IMR-90 (cell line): Measurements from ENCODE around the gene XKRX. TPM values are rescaled to one million over a fixed set of nuclear protein-coding genes. Genes with fewer than 3 reads are reported as not detected.

Source experiments
- ATAC-seq: fragments of 200-7000 bp; cut with Tn5 transposase; 2 replicates; pipeline ENCODE4 v1.9.1; 2020; ENCODE audit warnings: low read depth, mild to moderate bottlenecking, moderate library complexity
- BruUV-seq: library from RNA; stranded (reverse); fragments of 400-500 nt; replicated peaks from 2 replicates; lab custom pipeline; 2021; lab: Mats Ljungman, UMichigan
- CTCF ChIA-PET: fragments of 300-600 bp; formaldehyde crosslinking; extraction: SDS; loops from one replicate; lab custom pipeline; 2021; ENCODE audit warnings: antibody characterized with exemption; lab: Yijun Ruan, JAX
- POLR2A ChIA-PET: fragments of 300-600 bp; sonication (Branson Sonifier 250); formaldehyde crosslinking; loops from one replicate; lab custom pipeline; 2022; ENCODE audit warnings: antibody characterized with exemption; ENCODE audit not compliant: unreplicated experiment; lab: Charles Lee
- DNase-seq: peaks from one replicate; pipeline ENCODE4 v3.0.0; 2013
- H2AFZ ChIP-seq: replicated peaks from 2 replicates; pipeline ENCODE3; 2013; ENCODE audit warnings: low read length, mild to moderate bottlenecking; ENCODE audit not compliant: poor library complexity
- H2AK5ac ChIP-seq: 2 replicates; pipeline ENCODE4 v1.6.1; 2013; ENCODE audit warnings: low read depth, low read length, inconsistent platforms
- H2AK9ac ChIP-seq: replicated peaks from 2 replicates; pipeline ENCODE3; 2013; ENCODE audit warnings: mild to moderate bottlenecking, low read depth, low read length, moderate library complexity; ENCODE audit not compliant: poor library complexity
- H2BK120ac ChIP-seq: 2 replicates; pipeline ENCODE4 v1.6.1; 2013; ENCODE audit warnings: low read depth, low read length, inconsistent platforms
- H2BK15ac ChIP-seq: 3 replicates; pipeline ENCODE4 v1.6.1; 2013; ENCODE audit warnings: low read depth, low read length, inconsistent platforms
- H2BK20ac ChIP-seq: 2 replicates; pipeline ENCODE4 v1.6.1; 2013; ENCODE audit warnings: low read depth, mild to moderate bottlenecking, inconsistent platforms, low read length, moderate library complexity
- H2BK5ac ChIP-seq: 2 replicates; pipeline ENCODE4 v1.6.1; 2013; ENCODE audit warnings: mild to moderate bottlenecking, low read depth, low read length, inconsistent platforms; ENCODE audit not compliant: poor library complexity, severe bottlenecking
- H3K14ac ChIP-seq: replicated peaks from 2 replicates; pipeline ENCODE4 v1.6.1; 2013; ENCODE audit warnings: low read depth, low read length, inconsistent platforms
- H3K18ac ChIP-seq: 2 replicates; pipeline ENCODE4 v1.6.1; 2013; ENCODE audit warnings: low read depth, low read length, control low read depth
- H3K23ac ChIP-seq: 2 replicates; pipeline ENCODE4 v1.6.1; 2013; ENCODE audit warnings: low read depth, low read length, inconsistent platforms
- H3K27ac ChIP-seq: 2 replicates; pipeline ENCODE4 v1.5.1; 2013; ENCODE audit warnings: mild to moderate bottlenecking, control low read depth, low read length; ENCODE audit not compliant: insufficient read depth
- H3K27me3 ChIP-seq: 2 replicates; pipeline ENCODE4 v1.6.1; 2013; ENCODE audit warnings: low read length; ENCODE audit not compliant: control insufficient read depth, insufficient read depth
- H3K36me3 ChIP-seq: 2 replicates; pipeline ENCODE4 v1.6.1; 2013; ENCODE audit warnings: low read length, mixed read lengths; ENCODE audit not compliant: control insufficient read depth, insufficient read depth
- H3K4ac ChIP-seq: 2 replicates; pipeline ENCODE4 v1.6.1; 2013; ENCODE audit warnings: low read depth, low read length, inconsistent platforms
- H3K4me1 ChIP-seq: 2 replicates; pipeline ENCODE4 v1.6.1; 2013; ENCODE audit warnings: low read length, mixed read lengths; ENCODE audit not compliant: control insufficient read depth, insufficient read depth
- H3K4me2 ChIP-seq: 2 replicates; pipeline ENCODE4 v1.6.1; 2013; ENCODE audit warnings: low read depth, mild to moderate bottlenecking, control low read depth, low read length, moderate library complexity
- H3K4me3 ChIP-seq: 2 replicates; pipeline ENCODE4 v1.5.1; 2013; ENCODE audit warnings: low read depth, mild to moderate bottlenecking, control low read depth, low read length, moderate library complexity; ENCODE audit not compliant: insufficient read depth
- H3K56ac ChIP-seq: 2 replicates; pipeline ENCODE4 v1.6.1; 2013; ENCODE audit warnings: low read length, inconsistent platforms; ENCODE audit not compliant: insufficient read depth; ENCODE audit errors: extremely low read depth
- H3K79me1 ChIP-seq, 2 experiments: 2 replicates each; pipeline ENCODE4 v1.6.1; 2013; ENCODE audit warnings: low read length in 2 of 2, inconsistent platforms in 1 of 2, low read depth in 1 of 2
- H3K9ac ChIP-seq: 2 replicates; pipeline ENCODE4 v1.6.1; 2013; ENCODE audit warnings: low read depth, low read length, control low read depth
- H3K9me1 ChIP-seq: 2 replicates; pipeline ENCODE4 v1.6.1; 2013; ENCODE audit warnings: low read length, inconsistent platforms; ENCODE audit not compliant: insufficient read depth
- H3K9me3 ChIP-seq: 2 replicates; pipeline ENCODE4 v1.6.1; 2013; ENCODE audit warnings: low read length; ENCODE audit not compliant: control insufficient read depth, insufficient read depth
- H4K20me1 ChIP-seq: 2 replicates; pipeline ENCODE4 v1.6.1; 2013; ENCODE audit warnings: low read length, inconsistent platforms; ENCODE audit not compliant: insufficient read depth
- H4K5ac ChIP-seq: 2 replicates; pipeline ENCODE4 v1.6.1; 2013; ENCODE audit warnings: mild to moderate bottlenecking, low read depth, low read length, control low read depth
- H4K8ac ChIP-seq, 2 experiments: 2 replicates each; pipeline ENCODE4 v1.6.1; 2013; ENCODE audit warnings: low read depth in 2 of 2, low read length in 2 of 2, control low read depth in 1 of 2, inconsistent platforms in 1 of 2
- H4K91ac ChIP-seq: 2 replicates; pipeline ENCODE4 v1.6.1; 2013; ENCODE audit warnings: low read depth, low read length, inconsistent platforms; ENCODE audit not compliant: insufficient read depth
- BHLHE40 ChIP-seq: fragments of 150-350 bp; IDR thresholded peaks from 2 replicates; pipeline ENCODE4 v1.6.1; 2016; ENCODE audit warnings: mild to moderate bottlenecking, low read depth, low read length
- CEBPB ChIP-seq: IDR thresholded peaks from 2 replicates; pipeline ENCODE4 v1.6.1; 2012; ENCODE audit warnings: low read depth, low read length, improper control_type of control experiment
- CHD1 ChIP-seq: IDR thresholded peaks from 2 replicates; pipeline ENCODE4 v1.6.1; 2012; ENCODE audit warnings: low read depth, low read length, improper control_type of control experiment
- FOS ChIP-seq: fragments of 150-350 bp; IDR thresholded peaks from 2 replicates; pipeline ENCODE4 v1.6.1; 2016; ENCODE audit warnings: low read depth, low read length
- MAFK ChIP-seq: IDR thresholded peaks from 2 replicates; pipeline ENCODE4 v1.6.1; 2012; ENCODE audit warnings: low read depth, low read length, improper control_type of control experiment
- MAZ ChIP-seq: IDR thresholded peaks from 2 replicates; pipeline ENCODE4 v1.6.1; 2012; ENCODE audit warnings: low read depth, mild to moderate bottlenecking, low read length, improper control_type of control experiment, moderate library complexity, borderline replicate concordance
- MXI1 ChIP-seq: IDR thresholded peaks from 2 replicates; pipeline ENCODE4 v1.6.1; 2012; ENCODE audit warnings: low read depth, mild to moderate bottlenecking, low read length, moderate library complexity, borderline replicate concordance
- NFE2L2 ChIP-seq: fragments of 150-350 bp; IDR thresholded peaks from 2 replicates; pipeline ENCODE4 v1.6.1; 2016; ENCODE audit warnings: low read depth, mild to moderate bottlenecking, low read length
- POLR2A ChIP-seq: IDR thresholded peaks from 2 replicates; pipeline ENCODE4 v1.6.1; 2012; ENCODE audit warnings: mild to moderate bottlenecking, low read depth, low read length
- RAD21 ChIP-seq: IDR thresholded peaks from 2 replicates; pipeline ENCODE4 v1.6.1; 2012; ENCODE audit warnings: low read length, improper control_type of control experiment
- RCOR1 ChIP-seq: IDR thresholded peaks from 2 replicates; pipeline ENCODE4 v1.6.1; 2012; ENCODE audit warnings: mild to moderate bottlenecking, low read length, improper control_type of control experiment; ENCODE audit not compliant: insufficient replicate concordance
- RFX5 ChIP-seq: IDR thresholded peaks from 2 replicates; pipeline ENCODE4 v1.8.0; 2012; ENCODE audit warnings: low read depth, mild to moderate bottlenecking, low read length, moderate library complexity
- SMC3 ChIP-seq: fragments of 150-350 bp; IDR thresholded peaks from 2 replicates; pipeline ENCODE4 v1.6.1; 2016; ENCODE audit warnings: low read depth, mild to moderate bottlenecking, antibody characterized with exemption, low read length, moderate library complexity
- WGBS, 2 experiments: methylation state at CpG; one replicate each; pipeline versions ENCODE4 v1.1.5 to v1.1.7; 2013; ENCODE audit warnings: missing lambda C conversion rate in 2 of 2; ENCODE audit not compliant: insufficient read length in 1 of 2; ENCODE audit errors: extremely low coverage in 2 of 2; 5-methylcytosine and 5-hydroxymethylcytosine counted together
- dilution Hi-C: fragments of 300-500 bp; cut with HindIII; formaldehyde crosslinking; loops from one replicate; pipeline ENCODE4 v1.14.3; 2018; ENCODE audit warnings: low sequenced_read_pairs; ENCODE audit not compliant: unreplicated experiment
- in situ Hi-C: fragments of 300-500 bp; cut with MboI; formaldehyde crosslinking; loops from 3 replicates; pipeline ENCODE4 v1.14.3; 2019; ENCODE audit warnings: low sequenced_read_pairs, inconsistent platforms, mixed read lengths
- intact Hi-C: fragments of 100-400 bp; cut with micrococcal nuclease; formaldehyde crosslinking; loops from 2 replicates; pipeline ENCODE4 v1.10.0; 2022
- polyA plus RNA-seq, 3 experiments: library from polyadenylated mRNA; depleted of rRNA; stranded (reverse); fragments of >200 nt; gene quantifications; 2 replicates each; pipeline ENCODE4 v1.2.3, GENCODE V29; 2012; ENCODE audit warnings: low replicate concordance in 1 of 3
- total RNA-seq: library from RNA; depleted of rRNA; stranded (reverse); fragments of >200 nt; gene quantifications from 2 replicates; pipeline ENCODE4 v1.2.3, GENCODE V29; 2012
- TF ChIP-seq, protein P1 (sequence below): fragments of 150-350 bp; IDR thresholded peaks from 2 replicates; pipeline ENCODE4 v1.6.1; 2017; ENCODE audit warnings: mild to moderate bottlenecking, antibody characterized with exemption, low read length, low read depth
- TF ChIP-seq, protein P2 (sequence below): conservative IDR thresholded peaks from 2 replicates; pipeline ENCODE4 v1.5.1; 2012; ENCODE audit warnings: mild to moderate bottlenecking, low read depth, low read length, improper control_type of control experiment
- TF ChIP-seq, protein P3 (sequence below): fragments of 150-350 bp; IDR thresholded peaks from 2 replicates; pipeline ENCODE4 v1.6.1; 2016; ENCODE audit warnings: low read depth, mild to moderate bottlenecking, low read length, moderate library complexity, borderline replicate concordance

Gene XKRX
- total and polyA plus RNA-seq, 2 of the 4 experiments (the other 2 are of a cell fraction), result 0.39 to 0.90 TPM

DNA sequence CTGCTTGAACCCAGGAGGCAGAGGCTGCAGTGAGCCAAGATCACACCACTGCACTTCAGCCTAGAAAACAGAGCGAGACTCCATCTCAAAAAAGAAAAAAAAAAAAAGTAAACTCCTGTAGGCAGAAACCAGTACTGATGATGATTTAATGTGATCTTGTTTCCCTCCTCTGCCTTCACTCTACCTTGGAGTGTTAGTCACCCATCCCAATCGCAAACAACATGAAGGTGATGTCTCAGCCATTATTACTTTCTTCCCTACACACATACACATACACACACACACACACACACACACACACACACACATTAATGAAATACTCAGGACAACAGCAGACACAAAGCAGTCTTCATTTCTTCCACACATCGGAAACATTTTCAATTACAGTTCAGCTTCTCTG is 15.6 kb downstream of the XKRX start:
- Histone ChIP-seq H2BK5ac (peak overlapping the region; percentile 35), H2BK15ac (no peak overlapping the region), H3K27me3 (no peaks in the 10 kb centered on the region), H2AK9ac (no peak overlapping the region), H3K9me3 (no peaks in the 10 kb centered on the region), H3K4ac (no peak overlapping the region), H3K79me1 (no peaks in the 10 kb centered on the region), H3K4me1 (no peaks in the 10 kb centered on the region), H3K56ac (no peak overlapping the region), H3K4me3 (no peak overlapping the region), H3K36me3 (no peaks in the 10 kb centered on the region), H2AFZ (no peak overlapping the region), H3K18ac (no peak overlapping the region), H3K14ac (no peak overlapping the region), H3K23ac (no peak overlapping the region), H3K4me2 (no peak overlapping the region), H4K91ac (no peak overlapping the region), H2AK5ac (no peak overlapping the region), H2BK20ac (no peak overlapping the region), H4K20me1 (no peaks in the 10 kb centered on the region), H3K9me1 (no peaks in the 10 kb centered on the region), H4K8ac (no peak overlapping the region), H2BK120ac (no peak overlapping the region), H4K5ac (no peak overlapping the region), H3K9ac (no peak overlapping the region), H3K27ac (no peak overlapping the region)
- TF ChIP-seq NFE2L2 (no peak), RAD21 (no peak), MAZ (no peak), POLR2A (no peak), FOS (no peak), CEBPB (no peak), BHLHE40 (no peak), RCOR1 (no peak), RFX5 (no peak), MAFK (no peak), MXI1 (no peak), SMC3 (no peak), CHD1 (no peak)
- TF ChIP-seq, protein P1, sequence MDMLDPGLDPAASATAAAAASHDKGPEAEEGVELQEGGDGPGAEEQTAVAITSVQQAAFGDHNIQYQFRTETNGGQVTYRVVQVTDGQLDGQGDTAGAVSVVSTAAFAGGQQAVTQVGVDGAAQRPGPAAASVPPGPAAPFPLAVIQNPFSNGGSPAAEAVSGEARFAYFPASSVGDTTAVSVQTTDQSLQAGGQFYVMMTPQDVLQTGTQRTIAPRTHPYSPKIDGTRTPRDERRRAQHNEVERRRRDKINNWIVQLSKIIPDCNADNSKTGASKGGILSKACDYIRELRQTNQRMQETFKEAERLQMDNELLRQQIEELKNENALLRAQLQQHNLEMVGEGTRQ, result no peak
- TF ChIP-seq, protein P2, sequence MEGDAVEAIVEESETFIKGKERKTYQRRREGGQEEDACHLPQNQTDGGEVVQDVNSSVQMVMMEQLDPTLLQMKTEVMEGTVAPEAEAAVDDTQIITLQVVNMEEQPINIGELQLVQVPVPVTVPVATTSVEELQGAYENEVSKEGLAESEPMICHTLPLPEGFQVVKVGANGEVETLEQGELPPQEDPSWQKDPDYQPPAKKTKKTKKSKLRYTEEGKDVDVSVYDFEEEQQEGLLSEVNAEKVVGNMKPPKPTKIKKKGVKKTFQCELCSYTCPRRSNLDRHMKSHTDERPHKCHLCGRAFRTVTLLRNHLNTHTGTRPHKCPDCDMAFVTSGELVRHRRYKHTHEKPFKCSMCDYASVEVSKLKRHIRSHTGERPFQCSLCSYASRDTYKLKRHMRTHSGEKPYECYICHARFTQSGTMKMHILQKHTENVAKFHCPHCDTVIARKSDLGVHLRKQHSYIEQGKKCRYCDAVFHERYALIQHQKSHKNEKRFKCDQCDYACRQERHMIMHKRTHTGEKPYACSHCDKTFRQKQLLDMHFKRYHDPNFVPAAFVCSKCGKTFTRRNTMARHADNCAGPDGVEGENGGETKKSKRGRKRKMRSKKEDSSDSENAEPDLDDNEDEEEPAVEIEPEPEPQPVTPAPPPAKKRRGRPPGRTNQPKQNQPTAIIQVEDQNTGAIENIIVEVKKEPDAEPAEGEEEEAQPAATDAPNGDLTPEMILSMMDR, result no peak
- TF ChIP-seq, protein P3, sequence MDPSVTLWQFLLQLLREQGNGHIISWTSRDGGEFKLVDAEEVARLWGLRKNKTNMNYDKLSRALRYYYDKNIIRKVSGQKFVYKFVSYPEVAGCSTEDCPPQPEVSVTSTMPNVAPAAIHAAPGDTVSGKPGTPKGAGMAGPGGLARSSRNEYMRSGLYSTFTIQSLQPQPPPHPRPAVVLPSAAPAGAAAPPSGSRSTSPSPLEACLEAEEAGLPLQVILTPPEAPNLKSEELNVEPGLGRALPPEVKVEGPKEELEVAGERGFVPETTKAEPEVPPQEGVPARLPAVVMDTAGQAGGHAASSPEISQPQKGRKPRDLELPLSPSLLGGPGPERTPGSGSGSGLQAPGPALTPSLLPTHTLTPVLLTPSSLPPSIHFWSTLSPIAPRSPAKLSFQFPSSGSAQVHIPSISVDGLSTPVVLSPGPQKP, result no peak
- POLR2A ChIA-PET, result no interaction called here
- no TSS peak for BruUV-seq
- dilution Hi-C loops, result no loop called here
- no CpG with 5 or more reads among the region's 3 CpGs for WGBS, 2 experiments
- DNase-seq, result no peak
- in situ Hi-C loops, result no loop called here
- CTCF ChIA-PET, result no interaction called here
- no peak for ATAC-seq
- intact Hi-C loops, result no loop called here
